Prostate gland (tissue), 2 donors: ENCODE results near the gene MAN2A2. TPM values are rescaled to one million over a fixed set of nuclear protein-coding genes. Genes with fewer than 3 reads are reported as not detected.

Experiments
- DNase-seq: peaks from one replicate; pipeline ENCODE4 v3.0.0-alpha.2; 2019; ENCODE audit warnings: low spot score
- H3K27ac ChIP-seq, 2 donors: fragments of 200-600 bp; sonication (generic); 2 replicates each; pipeline ENCODE4 v1.5.1; 2017 to 2019
- H3K27me3 ChIP-seq: fragments of 200-600 bp; sonication (generic); replicated peaks from 2 replicates; pipeline ENCODE4 v1.5.1; 2019; ENCODE audit not compliant: insufficient read depth
- H3K36me3 ChIP-seq, 2 donors: fragments of 200-600 bp; sonication (generic); 1 replicate in 1 of 2; 2 replicates in 1 of 2; pipeline versions ENCODE4 v1.5.1 to v1.8.1; 2017 to 2019
- H3K4me1 ChIP-seq: fragments of 200-600 bp; sonication (generic); replicated peaks from 2 replicates; pipeline ENCODE4 v1.5.1; 2019
- H3K4me3 ChIP-seq, 2 donors: fragments of 200-600 bp; sonication (generic); 2 replicates each; pipeline ENCODE4 v1.5.1; 2017 to 2019
- H3K9me3 ChIP-seq: fragments of 200-600 bp; sonication (generic); 2 replicates; pipeline ENCODE4 v1.5.1; 2017
- CTCF ChIP-seq, 4 experiments: fragments of 200-600 bp in 2 of 4; fragments of 450-650 bp in 2 of 4; sonication (generic) in 2 of 4; IDR thresholded peaks; 1 replicate in 3 of 4; 2 replicates in 1 of 4; pipeline ENCODE4 v1.5.1; 2016 to 2019; ENCODE audit warnings: antibody characterized with exemption in 4 of 4, mild to moderate bottlenecking in 2 of 4, moderate library complexity in 2 of 4
- POLR2A ChIP-seq: fragments of 450-650 bp; IDR thresholded peaks from one replicate; pipeline ENCODE4 v1.6.1; 2016; ENCODE audit warnings: antibody characterized with exemption, mild to moderate bottlenecking
- POLR2AphosphoS5 ChIP-seq: sonication (generic); formaldehyde crosslinking; IDR thresholded peaks from one replicate; pipeline ENCODE4 v1.6.1; 2017; ENCODE audit warnings: antibody characterized with exemption
- WGBS: methylation state at CpG from one replicate; pipeline ENCODE4 v1.1.5; 2018; 5-methylcytosine and 5-hydroxymethylcytosine counted together
- intact Hi-C: fragments of 100-400 bp; cut with DNase I; formaldehyde crosslinking; loops from one replicate; pipeline ENCODE4 v1.14.2; 2022
- total RNA-seq, 2 donors: library from RNA; depleted of rRNA; stranded (reverse); fragments of >200 nt; gene quantifications; one replicate each; pipeline ENCODE4 v1.1.0, GENCODE V29; 2016

MAN2A2 gene
- 100 to 1,000 TPM in 1 of 2 donors, 10 to 100 TPM in 1; 46.6 to 113 TPM for total RNA-seq

DNA sequence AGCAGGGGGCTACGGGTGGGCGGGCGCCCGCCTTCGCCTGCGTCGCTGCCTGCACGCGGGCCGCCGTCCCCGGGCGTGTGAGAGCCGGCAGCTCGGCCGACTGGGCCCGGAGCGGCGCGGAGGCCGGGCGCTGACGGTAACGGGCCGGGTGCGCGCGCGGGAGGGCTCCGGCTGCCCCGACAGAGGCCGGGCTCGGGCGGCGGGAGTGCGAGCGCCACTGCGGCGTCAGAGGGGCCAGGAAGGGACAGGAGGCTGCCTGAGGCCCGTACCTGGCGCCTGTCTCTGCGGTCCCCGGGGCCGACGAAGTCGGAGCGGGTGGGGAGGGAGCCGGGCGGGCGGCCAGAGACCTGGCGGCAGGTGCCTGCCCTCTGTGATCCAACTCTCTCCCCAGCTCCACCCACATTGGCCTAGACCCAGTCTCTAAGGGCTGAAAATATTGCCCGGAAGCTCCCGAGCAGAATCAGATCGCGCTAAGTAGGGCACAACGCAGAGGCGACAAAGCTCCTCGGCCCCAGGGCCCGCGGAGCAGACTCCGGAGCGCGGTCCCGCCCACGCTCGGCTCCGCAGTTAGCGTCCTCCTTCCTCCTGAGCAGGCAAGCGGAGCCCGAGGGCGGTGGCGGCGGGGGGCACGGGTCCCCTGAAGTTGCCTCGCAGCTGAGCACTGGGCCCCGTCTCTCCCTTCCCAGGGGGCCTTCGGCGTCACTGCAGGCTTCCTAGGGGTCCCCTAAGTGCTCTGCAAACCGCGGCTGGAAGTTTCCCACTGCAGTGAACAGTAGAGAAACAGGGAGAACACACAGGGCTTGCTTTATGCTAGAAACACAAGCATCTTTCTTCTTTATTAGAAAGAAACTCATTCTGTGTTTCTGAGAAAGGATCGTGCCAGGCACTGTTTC lies at the start of gene MAN2A2:
TSS of gene MAN2A2 (plus strand) at position 463 of the 893 bp plus-strand sequence. CDS start 906 bp downstream, outside the sequence.
- Histone ChIP-seq H3K4me1 (peaks cover 9% of the 10 kb centered on the region), H3K4me3 (peak within 1 kb of the TSS; percentile 66 to 71), H3K36me3 (peaks cover 7 to 8% of the 10 kb centered on the region in 2 donors), H3K27me3 (no peaks in the 10 kb centered on the region), H3K27ac (peak within 1 kb of the TSS; percentile 87 to 93), H3K9me3 (no peaks in the 10 kb centered on the region)
- peak; percentile 38 for DNase-seq
- no peak for TF ChIP-seq CTCF (IDR thresholded peaks at IDR 0.05)
- TF ChIP-seq POLR2AphosphoS5: peak; percentile 13
- TF ChIP-seq POLR2A: peak; percentile 23
- intact Hi-C loops: loop anchor here (2.0 kb wide), 1 partner anchor 30 kb away; the partner anchor contains the start of gene HDDC3
- WGBS: under 1% methylated on average over 54 of the region's 81 CpGs

DNA sequence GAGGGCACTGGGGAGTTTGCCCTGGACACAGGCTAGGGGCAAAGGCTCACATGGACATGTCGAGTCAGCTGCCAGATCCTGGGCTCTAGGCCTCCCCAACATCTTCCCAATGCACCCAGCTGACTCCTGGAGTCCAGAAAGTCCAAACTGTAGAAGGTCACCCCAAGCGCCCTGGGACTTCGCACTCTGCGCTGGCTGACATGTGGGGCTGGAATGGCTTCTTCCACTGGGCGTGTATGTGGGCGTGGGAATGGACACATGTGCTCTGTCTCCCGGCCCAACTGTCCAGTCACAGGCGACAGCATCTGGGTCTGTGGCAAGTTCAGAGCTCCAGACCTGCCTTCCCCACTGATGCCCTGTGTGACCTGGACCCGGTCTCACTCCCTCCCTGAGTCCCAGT lies 48.0 kb upstream of the MAN2A2 start:
- WGBS: 80% methylated on average over 9 of the region's 9 CpGs
- Histone ChIP-seq H3K27me3 (no peaks in the 10 kb centered on the region), H3K27ac (no peak overlapping the region), H3K36me3 (no peaks in the 10 kb centered on the region), H3K4me3 (no peak overlapping the region), H3K9me3 (no peaks in the 10 kb centered on the region), H3K4me1 (peaks cover 5% of the 10 kb centered on the region)
- no peak for DNase-seq
- intact Hi-C loops: no loop called here
- no peak for TF ChIP-seq CTCF (IDR thresholded peaks at IDR 0.05)

DNA sequence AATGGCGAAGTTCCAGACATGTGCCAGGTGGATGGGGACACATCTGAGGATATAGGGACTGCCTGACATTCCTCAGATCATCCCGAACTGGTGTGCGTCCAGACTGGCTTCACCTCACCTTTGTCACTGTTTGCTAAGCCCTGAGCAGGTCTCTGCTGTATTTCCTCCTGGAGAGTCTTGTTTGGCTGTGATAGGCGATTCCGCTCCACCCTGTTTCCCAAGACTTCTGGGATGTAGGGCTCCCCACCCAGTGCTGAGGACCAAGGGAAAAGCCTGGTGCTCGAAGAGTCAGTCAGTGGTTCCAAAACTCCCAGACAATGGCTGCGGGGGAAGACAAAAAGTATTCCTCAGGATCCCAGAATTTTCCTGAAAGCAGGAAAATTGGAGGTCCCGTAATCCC lies 45.8 kb upstream of the MAN2A2 start:
- no peaks in the 10 kb centered on the region for H3K36me3 ChIP-seq
- no peak for DNase-seq
- TF ChIP-seq POLR2A (no peak), POLR2AphosphoS5 (no peak), CTCF (IDR thresholded peaks at IDR 0.05) (no peak)
- H3K4me3 ChIP-seq: no peak overlapping the region
- peaks cover 5% of the 10 kb centered on the region for H3K4me1 ChIP-seq
- no peaks in the 10 kb centered on the region for H3K27me3 ChIP-seq
- H3K27ac ChIP-seq: no peak overlapping the region
- intact Hi-C loops: no loop called here
- H3K9me3 ChIP-seq: no peaks in the 10 kb centered on the region
- 91% methylated on average over 8 of the region's 8 CpGs for WGBS

DNA sequence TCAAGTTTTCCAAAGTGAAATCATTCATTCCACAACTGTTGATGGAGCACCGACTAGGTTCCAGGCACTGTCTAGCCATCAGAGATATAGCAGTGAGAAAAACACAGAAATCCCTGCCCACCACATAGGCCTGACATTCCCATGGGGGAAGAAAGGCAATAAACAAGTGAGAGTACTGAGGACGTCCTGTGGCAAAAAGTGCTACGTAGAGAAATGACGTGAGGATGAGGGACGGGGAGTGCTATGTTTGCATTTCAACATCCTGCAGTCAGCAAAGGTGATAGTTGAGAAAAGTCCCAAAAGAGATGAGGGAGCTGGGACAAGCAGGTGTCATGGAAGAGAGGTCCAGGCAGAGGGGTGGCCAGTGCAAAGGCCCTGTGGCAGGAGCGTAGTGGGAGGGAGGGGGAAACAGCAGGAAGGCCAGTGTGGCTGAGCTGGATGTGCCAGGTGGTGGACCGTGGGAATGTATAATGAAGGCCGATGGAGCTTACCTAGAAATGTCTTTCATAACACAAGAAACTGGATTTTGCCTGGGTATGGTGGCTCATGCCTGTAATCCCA lies 45.1 kb upstream of the MAN2A2 start:
- no peaks in the 10 kb centered on the region for H3K27me3 ChIP-seq
- no peaks in the 10 kb centered on the region for H3K9me3 ChIP-seq
- 87% methylated on average over 8 of the region's 8 CpGs for WGBS
- DNase-seq: no peak
- intact Hi-C loops: no loop called here
- H3K4me1 ChIP-seq: peaks cover 5% of the 10 kb centered on the region
- TF ChIP-seq POLR2AphosphoS5 (no peak), CTCF (IDR thresholded peaks at IDR 0.05) (no peak), POLR2A (no peak)
- no peak overlapping the region for H3K27ac ChIP-seq
- H3K4me3 ChIP-seq: no peak overlapping the region
- H3K36me3 ChIP-seq: no peaks in the 10 kb centered on the region
